HepG2 (cell line): Measurements from ENCODE around the gene NOL4L. TPM values are rescaled to one million over a fixed set of nuclear protein-coding genes. Genes with fewer than 3 reads are reported as not detected.
"Not testable (repeated sequence)": the region's sequence is repeated elsewhere in the genome, so short reads cannot be mapped to it uniquely, and the experiment has no call there.

ENCODE experiments used
- ATAC-seq: fragments of 200-7000 bp; cut with Tn5 transposase; 3 replicates; pipeline ENCODE4 v1.9.1; 2020; ENCODE audit warnings: mild to moderate bottlenecking, moderate library complexity
- BruUV-seq: library from RNA; stranded (reverse); fragments of 400-500 nt; replicated peaks from 2 replicates; lab custom pipeline; 2021; lab: Mats Ljungman, UMichigan
- CTCF ChIA-PET: fragments of 300-600 bp; formaldehyde crosslinking; extraction: SDS; loops from one replicate; lab custom pipeline; 2021; ENCODE audit warnings: low total read pairs, inconsistent platforms, low intra/inter-chr PET ratio; lab: Yijun Ruan, JAX
- POLR2A ChIA-PET: fragments of 350-600 bp; sonication (Branson Sonifier 250); formaldehyde crosslinking; loops from one replicate; lab custom pipeline; 2020; ENCODE audit warnings: antibody characterized with exemption, inconsistent platforms; lab: Yijun Ruan, JAX
- DNase-seq: peaks from one replicate; pipeline ENCODE4 v3.0.0-alpha.2; 2015; ENCODE audit warnings: low spot score
- FAIRE-seq: peaks from 3 replicates; lab custom pipeline; 2011; peaks lifted over from hg19 to GRCh38; lab: Jason Lieb, UNC
- H2AFZ ChIP-seq: one replicate; pipeline ENCODE4 v1.6.1; 2011; ENCODE audit warnings: low read length, inconsistent platforms
- H3K27ac ChIP-seq: fragments of 300-600 bp; 3 replicates; pipeline ENCODE4 v1.8.0; 2011; ENCODE audit warnings: mixed run types, mild to moderate bottlenecking, mixed read lengths, low read length, inconsistent platforms; ENCODE audit not compliant: insufficient read depth; ENCODE audit errors: extremely low read length
- H3K27me3 ChIP-seq, 2 experiments: fragments of 200-600 bp in 1 of 2; 2 replicates in 1 of 2; 3 replicates in 1 of 2; pipeline versions ENCODE4 v1.6.0 to v1.8.0; 2011; ENCODE audit warnings: low read length in 2 of 2, mild to moderate bottlenecking in 2 of 2, moderate library complexity in 2 of 2, inconsistent platforms in 1 of 2; ENCODE audit not compliant: insufficient read depth in 2 of 2, control insufficient read depth in 1 of 2
- H3K36me3 ChIP-seq, 2 experiments: fragments of 200-600 bp in 1 of 2; replicated peaks in 1 of 2; 2 replicates in 1 of 2; 3 replicates in 1 of 2; pipeline versions ENCODE4 v1.5.1 to v1.8.0; 2011; ENCODE audit warnings: low read length in 2 of 2, inconsistent platforms in 1 of 2; ENCODE audit not compliant: insufficient read depth in 2 of 2, control insufficient read depth in 1 of 2
- H3K4me1 ChIP-seq: 2 replicates; pipeline ENCODE4 v1.5.1; 2012; ENCODE audit warnings: low read length, inconsistent platforms; ENCODE audit not compliant: insufficient read depth
- H3K4me2 ChIP-seq: 2 replicates; pipeline ENCODE4 v1.6.0; 2011; ENCODE audit warnings: low read depth, low read length, inconsistent platforms
- H3K4me3 ChIP-seq, 3 experiments: fragments of 200-600 bp in 1 of 3; sonication (generic), shearing (Covaris generic) in 1 of 3; replicated peaks in 1 of 3; 2 replicates each; pipeline ENCODE4 v1.5.1; 2011 to 2016; ENCODE audit warnings: low read length in 3 of 3, inconsistent platforms in 2 of 3, low read depth in 2 of 3, mild to moderate bottlenecking in 2 of 3, control low read depth in 1 of 3, mixed read lengths in 1 of 3; ENCODE audit not compliant: insufficient read depth in 1 of 3
- H3K79me2 ChIP-seq: one replicate; pipeline ENCODE4 v1.6.1; 2011; ENCODE audit warnings: low read length, inconsistent platforms; ENCODE audit not compliant: insufficient read depth
- H3K9ac ChIP-seq: 2 replicates; pipeline ENCODE4 v1.6.0; 2011; ENCODE audit warnings: mild to moderate bottlenecking, low read depth, low read length, inconsistent platforms; ENCODE audit not compliant: insufficient read depth
- H3K9me3 ChIP-seq: 2 replicates; pipeline ENCODE4 v1.5.1; 2012; ENCODE audit warnings: mild to moderate bottlenecking, low read length
- H4K20me1 ChIP-seq: 2 replicates; pipeline ENCODE4 v1.6.0; 2011; ENCODE audit warnings: inconsistent platforms, mild to moderate bottlenecking, low read length, moderate library complexity; ENCODE audit not compliant: insufficient read depth
- E2F1 ChIP-seq: sonication (generic); formaldehyde crosslinking; IDR thresholded peaks from 2 replicates; pipeline ENCODE4 v1.5.0; 2020; ENCODE audit warnings: missing genetic modification reagents
- EED ChIP-seq: sonication (generic); formaldehyde crosslinking; IDR thresholded peaks from 2 replicates; pipeline ENCODE4 v1.5.0; 2020; ENCODE audit warnings: mild to moderate bottlenecking, missing genetic modification reagents
- GFI1 ChIP-seq: sonication (generic); formaldehyde crosslinking; IDR thresholded peaks from 2 replicates; pipeline ENCODE4 v1.5.0; 2020; ENCODE audit warnings: missing genetic modification reagents, mild to moderate bottlenecking, borderline replicate concordance
- KDM5B ChIP-seq: sonication (generic); formaldehyde crosslinking; IDR thresholded peaks from 2 replicates; pipeline ENCODE4 v1.4.0; 2020; ENCODE audit warnings: missing genetic modification reagents, mild to moderate bottlenecking, borderline replicate concordance
- KMT2A ChIP-seq: sonication (generic); formaldehyde crosslinking; IDR thresholded peaks from 2 replicates; pipeline ENCODE4 v1.4.0; 2020; ENCODE audit warnings: missing genetic modification reagents
- NFKB2 ChIP-seq: sonication (generic); formaldehyde crosslinking; IDR thresholded peaks from 2 replicates; pipeline ENCODE4 v1.4.0; 2020; ENCODE audit warnings: missing genetic modification reagents, borderline replicate concordance
- RAD21 ChIP-seq: fragments of 450-650 bp; formaldehyde crosslinking; IDR thresholded peaks from 2 replicates; pipeline ENCODE4 v1.5.0; 2020; ENCODE audit warnings: mild to moderate bottlenecking
- ZFP90 ChIP-seq: sonication (generic); formaldehyde crosslinking; IDR thresholded peaks from 2 replicates; pipeline ENCODE4 v1.8.0; 2022; ENCODE audit warnings: missing genetic modification reagents, mild to moderate bottlenecking, inconsistent platforms, borderline replicate concordance
- ZNF136 ChIP-seq: sonication (generic); formaldehyde crosslinking; IDR thresholded peaks from 2 replicates; pipeline ENCODE4 v1.8.1; 2022; ENCODE audit warnings: low read depth, mild to moderate bottlenecking, moderate library complexity, missing genetic modification reagents
- ZNF274 ChIP-seq: sonication (generic); formaldehyde crosslinking; IDR thresholded peaks from 2 replicates; pipeline ENCODE4 v1.5.1; 2020; ENCODE audit warnings: mild to moderate bottlenecking, missing genetic modification reagents
- ZNF367 ChIP-seq: sonication (generic); formaldehyde crosslinking; IDR thresholded peaks from 2 replicates; pipeline ENCODE4 v1.4.0; 2020; ENCODE audit warnings: missing genetic modification reagents, borderline replicate concordance
- ZNF414 ChIP-seq: sonication (generic); formaldehyde crosslinking; IDR thresholded peaks from 2 replicates; pipeline ENCODE4 v1.5.0; 2020; ENCODE audit warnings: missing genetic modification reagents
- ZNF501 ChIP-seq: sonication (generic); formaldehyde crosslinking; IDR thresholded peaks from 2 replicates; pipeline ENCODE4 v1.5.1; 2020; ENCODE audit warnings: mild to moderate bottlenecking, moderate library complexity, missing genetic modification reagents
- ZNF563 ChIP-seq: sonication (generic); formaldehyde crosslinking; IDR thresholded peaks from 2 replicates; pipeline ENCODE4 v1.8.0; 2022; ENCODE audit warnings: mild to moderate bottlenecking, moderate library complexity, missing genetic modification reagents
- ZNF629 ChIP-seq: sonication (generic); formaldehyde crosslinking; conservative IDR thresholded peaks from 2 replicates; pipeline ENCODE4 v1.5.0; 2020; ENCODE audit warnings: missing genetic modification reagents
- ZNF891 ChIP-seq: sonication (generic); formaldehyde crosslinking; IDR thresholded peaks from 2 replicates; pipeline ENCODE4 v1.5.0; 2020; ENCODE audit warnings: mild to moderate bottlenecking, missing genetic modification reagents
- WGBS: methylation state at CpG from one replicate; pipeline ENCODE4 v1.1.6; 2017; ENCODE audit warnings: low lambda C conversion rate; 5-methylcytosine and 5-hydroxymethylcytosine counted together
- in situ Hi-C: cut with HindIII; loops from 2 replicates; pipeline ENCODE4 v1.10.0; 2017; ENCODE audit warnings: low pct_unique_long_range_greater_than_20kb; ENCODE audit not compliant: extremely low pct_ligation_motif_present
- intact Hi-C: fragments of 100-400 bp; cut with micrococcal nuclease; formaldehyde crosslinking; loops from one replicate; pipeline ENCODE4 v1.10.0; 2022; ENCODE audit not compliant: unreplicated experiment
- polyA plus RNA-seq, 8 experiments: library from polyadenylated mRNA; depleted of rRNA in 3 of 8; stranded (reverse) in 7 of 8; unstranded in 1 of 8; fragments of >200 nt; fragmentation: Illumina TruSeq in 4 of 8; extraction: Trizol in 4 of 8; gene quantifications; 2 replicates each; pipeline versions ENCODE4 v1.2.1 to v1.2.3, GENCODE V29; 2011 to 2016; ENCODE audit warnings: low read depth in 4 of 8, missing spikeins in 1 of 8, mixed read lengths in 1 of 8; ENCODE audit not compliant: insufficient read depth in 1 of 8
- total RNA-seq, 5 experiments: library from RNA; depleted of rRNA; stranded (reverse); fragments of >200 nt; fragmentation: Illumina TruSeq; extraction: Trizol; gene quantifications; 2 replicates each; pipeline ENCODE4 v1.2.3, GENCODE V29; 2016; ENCODE audit warnings: low read depth in 1 of 5
- TF ChIP-seq, protein P1 (sequence below): sonication (generic); formaldehyde crosslinking; IDR thresholded peaks from 2 replicates; pipeline ENCODE4 v1.4.0; 2020; ENCODE audit warnings: missing genetic modification reagents

Gene NOL4L
- total and polyA plus RNA-seq, 2 of the 13 experiments (the other 11 are each of a cell fraction or from before 2014, with no cell fraction given) = 16.6 to 35.4 TPM

- TF ChIP-seq KDM5B (CRISPR knock-in tag) (0 out of 2 replicates have a peak, but pooled peaks have one; percentile 20), ZNF891 (0 out of 2 replicates have a peak, but pooled peaks have one; percentile 21), KMT2A (CRISPR knock-in tag) (0 out of 2 replicates have a peak, but pooled peaks have one; percentile 15), RAD21 (CRISPR knock-in tag) (0 out of 2 replicates have a peak, but pooled peaks have one; percentile 19), ZNF563 (CRISPR knock-in tag) (peak; percentile 50; the same call in 1 of the 2 replicates), EED (CRISPR knock-in tag) (0 out of 2 replicates have a peak, but pooled peaks have one; percentile 44)
These were observed 118.2 kb downstream of the NOL4L start (continued) for GRCh38 chr20:32466739-32467505.

GRCh38 chr20:32465901-32466675 lies 119.0 kb downstream of the NOL4L start:
- Histone ChIP-seq H3K4me1 (peaks cover 67% of the 10 kb centered on the region), H3K4me3 (peak overlapping the region in 1 of 3 experiments; percentile 53; a peak in 2 of 6 replicates), H4K20me1 (peaks cover 15% of the 10 kb centered on the region; the same call in 1 of the 2 replicates), H3K79me2 (peaks cover 64% of the 10 kb centered on the region), H3K27ac (peak overlapping the region; percentile 80), H3K36me3 (peaks cover 17 to 34% of the 10 kb centered on the region in 2 experiments; a peak in 4 of 5 replicates), H3K9ac (peak overlapping the region; percentile 65), H3K4me2 (peak overlapping the region; percentile 73)
- POLR2A ChIA-PET = interaction anchor here (0.8 to 2.5 kb wide), 11 partner anchors 8 to 108 kb away, joined by 3 to 39 read pairs (median 5); partner anchors contain the start of gene ASXL1
- FAIRE-seq, H3K27me3 ChIP-seq, DNase-seq, CTCF ChIA-PET, H3K9me3 ChIP-seq, H2AFZ ChIP-seq, in situ Hi-C loops: not testable (repeated sequence)
- 73% methylated on average over 14 of the region's 15 CpGs for WGBS
- BruUV-seq = TSS peak; percentile 97
- peak; percentile 3 for ATAC-seq
- intact Hi-C loops = loop anchor here (2.0 kb wide), 1 partner anchor 187 kb away; no protein-coding TSS in a partner anchor
- TF ChIP-seq ZNF629 (CRISPR knock-in tag) = 0 out of 2 replicates have a peak, but pooled peaks have one; percentile 4
- peak; percentile 86 for TF ChIP-seq ZNF501 (CRISPR knock-in tag)
- TF ChIP-seq ZNF367 (CRISPR knock-in tag) = peak; percentile 25; the same call in 1 of the 2 replicates
- 0 out of 2 replicates have a peak, but pooled peaks have one; percentile 24 for TF ChIP-seq ZFP90 (CRISPR knock-in tag)
- 0 out of 2 replicates have a peak, but pooled peaks have one; percentile 10 for TF ChIP-seq NFKB2 (CRISPR knock-in tag)
- 0 out of 2 replicates have a peak, but pooled peaks have one; percentile 43 for TF ChIP-seq ZNF136 (CRISPR knock-in tag)
- 0 out of 2 replicates have a peak, but pooled peaks have one; percentile 8 for TF ChIP-seq ZNF274 (CRISPR knock-in tag)
- 0 out of 2 replicates have a peak, but pooled peaks have one; percentile 52 for TF ChIP-seq GFI1 (CRISPR knock-in tag)
- TF ChIP-seq, protein P1, sequence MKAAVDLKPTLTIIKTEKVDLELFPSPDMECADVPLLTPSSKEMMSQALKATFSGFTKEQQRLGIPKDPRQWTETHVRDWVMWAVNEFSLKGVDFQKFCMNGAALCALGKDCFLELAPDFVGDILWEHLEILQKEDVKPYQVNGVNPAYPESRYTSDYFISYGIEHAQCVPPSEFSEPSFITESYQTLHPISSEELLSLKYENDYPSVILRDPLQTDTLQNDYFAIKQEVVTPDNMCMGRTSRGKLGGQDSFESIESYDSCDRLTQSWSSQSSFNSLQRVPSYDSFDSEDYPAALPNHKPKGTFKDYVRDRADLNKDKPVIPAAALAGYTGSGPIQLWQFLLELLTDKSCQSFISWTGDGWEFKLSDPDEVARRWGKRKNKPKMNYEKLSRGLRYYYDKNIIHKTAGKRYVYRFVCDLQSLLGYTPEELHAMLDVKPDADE (CRISPR knock-in tag) = 0 out of 2 replicates have a peak, but pooled peaks have one; percentile 45
- 0 out of 2 replicates have a peak, but pooled peaks have one; percentile 36 for TF ChIP-seq E2F1 (CRISPR knock-in tag)
- 0 out of 2 replicates have a peak, but pooled peaks have one; percentile 1 for TF ChIP-seq ZNF414 (CRISPR knock-in tag)
